Measurements from ENCODE around the gene MAX. TPM values are rescaled to one million over a fixed set of nuclear protein-coding genes. Genes with fewer than 3 reads are reported as not detected.

MAX gene
- total RNA-seq, 6 experiments from 2014 or later = 79.0 to 95.6 (median 81.9) TPM

GRCh38 chr14:65132855-65133254 lies 30.5 kb upstream of the MAX start:
- no peak overlapping the region for H3K4me3 Mint-ChIP-seq
- no peak for DNase-seq
- H3K27ac Mint-ChIP-seq = no peak overlapping the region
- H3K27me3 Mint-ChIP-seq (ENCODE audit: insufficient read depth) = peaks cover 14% of the 10 kb centered on the region
- no peaks in the 10 kb centered on the region for H3K4me1 Mint-ChIP-seq (ENCODE audit: low read depth)
- no peaks in the 10 kb centered on the region for H3K9me3 Mint-ChIP-seq
- no peaks in the 10 kb centered on the region for H3K36me3 Mint-ChIP-seq (ENCODE audit: low read depth)
- TF ChIP-seq CTCF (IDR thresholded peaks at IDR 0.05) = no peak

GRCh38 chr14:65131301-65131701 lies 29.0 kb upstream of the MAX start:
- no peak overlapping the region for H3K4me3 Mint-ChIP-seq
- no peak overlapping the region for H3K27ac Mint-ChIP-seq
- no peaks in the 10 kb centered on the region for H3K9me3 Mint-ChIP-seq
- no peaks in the 10 kb centered on the region for H3K36me3 Mint-ChIP-seq (ENCODE audit: low read depth)
- H3K4me1 Mint-ChIP-seq (ENCODE audit: low read depth) = no peaks in the 10 kb centered on the region
- peak; percentile 51 for DNase-seq
- peaks cover 17% of the 10 kb centered on the region for H3K27me3 Mint-ChIP-seq (ENCODE audit: insufficient read depth)
- TF ChIP-seq CTCF (IDR thresholded peaks at IDR 0.05) = no peak

GRCh38 chr14:65128096-65128495 lies 25.8 kb upstream of the MAX start:
- H3K27me3 Mint-ChIP-seq (ENCODE audit: insufficient read depth) = peaks cover 20% of the 10 kb centered on the region
- no peaks in the 10 kb centered on the region for H3K9me3 Mint-ChIP-seq
- H3K4me1 Mint-ChIP-seq (ENCODE audit: low read depth) = no peaks in the 10 kb centered on the region
- no peak for TF ChIP-seq CTCF (IDR thresholded peaks at IDR 0.05)
- no peak overlapping the region for H3K4me3 Mint-ChIP-seq
- no peak overlapping the region for H3K27ac Mint-ChIP-seq
- no peaks in the 10 kb centered on the region for H3K36me3 Mint-ChIP-seq (ENCODE audit: low read depth)
- DNase-seq = no peak

- no peak for DNase-seq
- TF ChIP-seq CTCF (IDR thresholded peaks at IDR 0.05) = no peak
- H3K36me3 Mint-ChIP-seq (ENCODE audit: low read depth) = no peaks in the 10 kb centered on the region
- H3K4me1 Mint-ChIP-seq (ENCODE audit: low read depth) = peaks cover 9% of the 10 kb centered on the region
- H3K27me3 Mint-ChIP-seq (ENCODE audit: insufficient read depth) = peaks cover 10% of the 10 kb centered on the region
- no peak overlapping the region for H3K4me3 Mint-ChIP-seq
- H3K9me3 Mint-ChIP-seq = no peaks in the 10 kb centered on the region; the same call in 1 of the 2 replicates
- no peak overlapping the region for H3K27ac Mint-ChIP-seq
These were observed 15.7 kb upstream of the MAX start for GRCh38 chr14:65117769-65118745.

GRCh38 chr14:65115615-65116014 lies 13.3 kb upstream of the MAX start:
- H3K4me1 Mint-ChIP-seq (ENCODE audit: low read depth) = peaks cover 9% of the 10 kb centered on the region
- no peak overlapping the region for H3K4me3 Mint-ChIP-seq
- TF ChIP-seq CTCF (IDR thresholded peaks at IDR 0.05) = no peak
- H3K27me3 Mint-ChIP-seq (ENCODE audit: insufficient read depth) = peaks cover 11% of the 10 kb centered on the region
- DNase-seq = no peak
- H3K36me3 Mint-ChIP-seq (ENCODE audit: low read depth) = no peaks in the 10 kb centered on the region
- H3K27ac Mint-ChIP-seq = no peak overlapping the region
- no peaks in the 10 kb centered on the region for H3K9me3 Mint-ChIP-seq

All from HFFc6 (cell line).